ENCODE data around the gene SNX14. TPM values are rescaled to one million over a fixed set of nuclear protein-coding genes. Genes with fewer than 3 reads are reported as not detected.

SNX14 gene
- total RNA-seq, 2 donors from 2014 or later = 40.7 to 67.2 TPM

- Histone ChIP-seq H3K9me3 (no peaks in the 10 kb centered on the region), H3K27me3 (replicated peaks; ENCODE audit: insufficient read depth) (no peaks in the 10 kb centered on the region), H3K27ac (no peak overlapping the region), H3K4me1 (replicated peaks) (no peaks in the 10 kb centered on the region), H3K36me3 (peaks cover 0 to 3% of the 10 kb centered on the region in 2 donors), H3K4me3 (no peak overlapping the region)
- intact Hi-C loops (cut with DNase I) = no loop called here
- DNase-seq (ENCODE audit: low spot score) = no peak
- TF ChIP-seq POLR2AphosphoS5 (IDR thresholded peaks at IDR 0.05) (no peak), CTCF (IDR thresholded peaks at IDR 0.05) (no peak), POLR2A (IDR thresholded peaks at IDR 0.05) (no peak)
Observed at GRCh38 chr6:85516168-85516567, 77.5 kb downstream of the SNX14 start.

- Histone ChIP-seq H3K27me3 (replicated peaks; ENCODE audit: insufficient read depth) (no peaks in the 10 kb centered on the region), H3K4me3 (no peak overlapping the region), H3K27ac (no peak overlapping the region), H3K36me3 (no peaks in the 10 kb centered on the region), H3K4me1 (replicated peaks) (no peaks in the 10 kb centered on the region), H3K9me3 (no peaks in the 10 kb centered on the region)
- no peak for TF ChIP-seq POLR2A (IDR thresholded peaks at IDR 0.05)
- TF ChIP-seq POLR2AphosphoS5 (IDR thresholded peaks at IDR 0.05) = no peak
- TF ChIP-seq CTCF (IDR thresholded peaks at IDR 0.05) = no peak
- intact Hi-C loops (cut with DNase I) = no loop called here
- 91% methylated on average over 8 of the region's 8 CpGs for WGBS
- DNase-seq (ENCODE audit: low spot score) = no peak
Observed at GRCh38 chr6:85506441-85507093, 87.1 kb downstream of the SNX14 start.

- Histone ChIP-seq H3K36me3 (no peaks in the 10 kb centered on the region), H3K4me1 (replicated peaks) (no peaks in the 10 kb centered on the region), H3K27ac (no peak overlapping the region), H3K27me3 (replicated peaks; ENCODE audit: insufficient read depth) (no peaks in the 10 kb centered on the region), H3K9me3 (no peaks in the 10 kb centered on the region), H3K4me3 (no peak overlapping the region)
- intact Hi-C loops (cut with DNase I) = no loop called here
- DNase-seq (ENCODE audit: low spot score) = peak; percentile 66
- no peak for TF ChIP-seq CTCF (IDR thresholded peaks at IDR 0.05)
- peak; percentile 40 for TF ChIP-seq POLR2AphosphoS5 (IDR thresholded peaks at IDR 0.05)
- no peak for TF ChIP-seq POLR2A (IDR thresholded peaks at IDR 0.05)
- 40% methylated on average over 2 of the region's 2 CpGs for WGBS
Observed at GRCh38 chr6:85498596-85499258, 94.9 kb downstream of the SNX14 start.

- no peaks in the 10 kb centered on the region for H3K4me1 ChIP-seq (replicated peaks)
- 98% methylated on average over 5 of the region's 5 CpGs for WGBS
- no peaks in the 10 kb centered on the region for H3K9me3 ChIP-seq
- H3K27ac ChIP-seq = no peak overlapping the region
- H3K36me3 ChIP-seq = no peaks in the 10 kb centered on the region
- H3K27me3 ChIP-seq (replicated peaks; ENCODE audit: insufficient read depth) = no peaks in the 10 kb centered on the region
- TF ChIP-seq POLR2A (IDR thresholded peaks at IDR 0.05) = no peak
- no peak for TF ChIP-seq POLR2AphosphoS5 (IDR thresholded peaks at IDR 0.05)
- no peak for TF ChIP-seq CTCF (IDR thresholded peaks at IDR 0.05)
- intact Hi-C loops (cut with DNase I) = no loop called here
- H3K4me3 ChIP-seq = no peak overlapping the region
- DNase-seq (ENCODE audit: low spot score) = no peak
Observed at GRCh38 chr6:85496856-85497255, 96.8 kb downstream of the SNX14 start.
